H1 (cell line): ENCODE measurements around the gene PRG3. TPM values are rescaled to one million over a fixed set of nuclear protein-coding genes. Genes with fewer than 3 reads are reported as not detected.

Experiments
- BRCA1 ChIP-seq: IDR thresholded peaks from 2 replicates; pipeline ENCODE4 v1.6.1; 2012; ENCODE audit warnings: low read depth, low read length, improper control_type of control experiment
- CHD1 ChIP-seq: IDR thresholded peaks from 2 replicates; pipeline ENCODE4 v1.6.1; 2012; ENCODE audit warnings: low read depth, low read length, improper control_type of control experiment
- CHD7 ChIP-seq: fragments of 300-600 bp; sonication (generic); IDR thresholded peaks from 2 replicates; pipeline ENCODE4 v1.7.1; 2012; ENCODE audit warnings: low read length, moderate library complexity, mild to moderate bottlenecking, inconsistent platforms; ENCODE audit not compliant: insufficient replicate concordance
- HDAC6 ChIP-seq: IDR thresholded peaks from one replicate; pipeline ENCODE4 v1.7.1; 2012; ENCODE audit warnings: low read depth, mild to moderate bottlenecking, inconsistent platforms, low read length, moderate library complexity
- JUND ChIP-seq: IDR thresholded peaks from 2 replicates; pipeline ENCODE4 v1.6.1; 2011; ENCODE audit warnings: mild to moderate bottlenecking, improper control_type of control experiment, low read length
- KDM4A ChIP-seq: IDR thresholded peaks from one replicate; pipeline ENCODE4 v1.7.1; 2012; ENCODE audit warnings: low read depth, mild to moderate bottlenecking, moderate library complexity, low read length, inconsistent platforms; ENCODE audit not compliant: severe bottlenecking
- RFX5 ChIP-seq: IDR thresholded peaks from 2 replicates; pipeline ENCODE4 v1.6.1; 2011; ENCODE audit warnings: low read depth, low read length, improper control_type of control experiment, borderline replicate concordance
- RXRA ChIP-seq: IDR thresholded peaks from 2 replicates; pipeline ENCODE4 v1.6.1; 2011; ENCODE audit warnings: low read depth, mild to moderate bottlenecking, low read length, moderate library complexity; ENCODE audit not compliant: insufficient read depth
- SIN3A ChIP-seq, 2 experiments: IDR thresholded peaks in 1 of 2; conservative IDR thresholded peaks in 1 of 2; 2 replicates each; pipeline ENCODE4 v1.6.1; 2011 to 2012; ENCODE audit warnings: low read length in 2 of 2, improper control_type of control experiment in 1 of 2, low read depth in 1 of 2, mild to moderate bottlenecking in 1 of 2
- SIX5 ChIP-seq: IDR thresholded peaks from 2 replicates; pipeline ENCODE4 v1.6.1; 2011; ENCODE audit warnings: mild to moderate bottlenecking, low read depth, low read length
- TAF1 ChIP-seq: IDR thresholded peaks from 2 replicates; pipeline ENCODE4 v1.6.1; 2011; ENCODE audit warnings: mild to moderate bottlenecking, low read depth, low read length
- polyA plus RNA-seq, 7 experiments: library from polyadenylated mRNA; depleted of rRNA in 3 of 7; stranded (reverse) in 5 of 7; unstranded in 2 of 7; fragments of >200 nt in 5 of 7; fragments of 200-250 nt in 2 of 7; gene quantifications; 1 replicate in 5 of 7; 2 replicates in 1 of 7; 4 replicates in 1 of 7; pipeline versions ENCODE4 v1.2.1 to v1.2.3, GENCODE V29; 2011 to 2013; ENCODE audit warnings: missing spikeins in 2 of 7, mixed read lengths in 2 of 7
- total RNA-seq: library from RNA; stranded (reverse); fragmentation: NEBNext Ultra II Directional; extraction: Animal tissue kit (Norgen Biotek cat#: 25700); gene quantifications from 2 replicates; pipeline ENCODE4 v1.2.1, GENCODE V29; 2021

Gene PRG3
- total and polyA plus RNA-seq, 2 of the 8 experiments (the other 6 are each of a cell fraction or from before 2014, with no cell fraction given): not detected

GRCh38 chr11:57378186-57378585 is 2.8 kb downstream of the PRG3 start (continued):
- no peak for TF ChIP-seq CHD7
- no peak for TF ChIP-seq CHD1
- TF ChIP-seq RFX5: no peak
- TF ChIP-seq HDAC6: no peak
- TF ChIP-seq SIN3A (conservative IDR thresholded peaks at IDR 0.05 in 1 of 2, IDR thresholded peaks at IDR 0.05 in 1 of 2; ENCODE audit: low read depth in 1 of 2, low read length in 2 of 2): no peak
- no peak for TF ChIP-seq BRCA1
- no peak for TF ChIP-seq KDM4A
- TF ChIP-seq RXRA: no peak
- no peak for TF ChIP-seq TAF1
- no peak for TF ChIP-seq SIX5
- TF ChIP-seq JUND: no peak
